WI38 (cell line): ENCODE results near the gene WNT2.

Source experiments
- H3K4me3 ChIP-seq: 2 replicates; pipeline ENCODE4 v1.5.1; 2011; ENCODE audit warnings: low read depth, mild to moderate bottlenecking, control low read depth, low read length
- CTCF ChIP-seq: IDR thresholded peaks from 2 replicates; pipeline ENCODE4 v1.5.1; 2012; ENCODE audit warnings: low read depth, mild to moderate bottlenecking, control low read depth, low read length

Gene WNT2

DNA sequence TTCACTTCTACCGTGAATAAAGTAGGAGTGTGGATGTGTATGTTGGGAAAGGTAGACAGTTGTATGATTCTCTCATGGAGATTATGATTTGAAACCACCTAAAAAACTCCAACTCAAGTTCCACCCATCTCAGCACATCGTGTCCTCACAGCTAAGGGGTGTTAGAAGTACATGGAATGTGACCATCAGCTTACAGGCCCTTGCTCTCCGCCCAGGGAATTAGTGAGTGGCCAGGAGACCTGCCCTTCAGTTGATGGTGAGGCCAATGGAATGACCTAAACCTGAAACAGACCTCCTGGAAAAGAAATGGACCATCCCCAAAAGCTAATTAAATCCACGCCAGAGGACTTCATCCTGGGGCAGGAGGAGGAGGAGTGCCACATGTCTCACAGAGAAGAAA is 2.1 kb upstream of the WNT2 start:
- no peak overlapping the region for H3K4me3 ChIP-seq
- no peak for TF ChIP-seq CTCF

DNA sequence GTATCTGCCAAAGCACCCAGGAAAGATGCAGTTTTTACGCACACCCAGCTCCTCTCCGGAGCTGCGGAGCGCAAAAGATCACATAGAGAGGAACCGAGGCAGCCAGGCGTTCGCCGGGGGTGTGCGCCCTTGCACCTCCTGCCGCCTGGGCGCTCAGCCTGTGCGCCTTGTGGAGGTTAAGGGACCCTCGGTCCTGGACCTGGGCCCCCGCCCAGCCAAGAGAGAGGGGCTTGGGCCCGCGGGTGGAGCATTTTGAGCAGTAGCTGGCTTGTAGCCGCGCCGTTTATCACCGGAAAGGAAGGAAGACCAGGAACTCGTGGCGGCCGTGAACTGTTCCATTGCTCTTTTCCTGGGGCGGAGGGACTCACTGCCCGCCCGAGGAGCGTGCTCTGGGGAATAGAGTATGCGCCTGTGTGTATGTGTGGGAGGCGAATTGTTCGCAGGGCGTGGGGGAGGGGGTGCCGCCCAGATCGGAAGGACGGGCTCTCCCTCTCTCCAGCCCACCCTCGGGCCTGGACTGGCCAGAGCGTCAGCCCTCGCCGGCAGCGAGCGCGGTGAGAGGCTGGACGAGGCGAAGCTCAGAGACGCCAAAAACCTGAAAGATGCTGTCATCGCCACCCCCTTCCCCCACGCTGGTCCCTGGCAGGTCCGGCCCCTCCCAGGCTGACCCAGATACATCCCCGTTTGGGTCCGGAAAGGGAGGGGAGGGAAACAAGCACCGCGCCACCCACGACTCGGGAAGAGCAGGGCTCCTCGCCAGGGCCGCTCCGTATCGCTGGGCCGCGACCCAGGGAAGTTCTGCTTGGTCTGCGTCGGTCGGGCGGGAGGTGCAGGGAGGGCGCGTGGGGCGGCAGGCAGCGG is 1.2 kb upstream of the WNT2 start:
- H3K4me3 ChIP-seq: peak overlapping the region; percentile 64
- TF ChIP-seq CTCF: no peak

DNA sequence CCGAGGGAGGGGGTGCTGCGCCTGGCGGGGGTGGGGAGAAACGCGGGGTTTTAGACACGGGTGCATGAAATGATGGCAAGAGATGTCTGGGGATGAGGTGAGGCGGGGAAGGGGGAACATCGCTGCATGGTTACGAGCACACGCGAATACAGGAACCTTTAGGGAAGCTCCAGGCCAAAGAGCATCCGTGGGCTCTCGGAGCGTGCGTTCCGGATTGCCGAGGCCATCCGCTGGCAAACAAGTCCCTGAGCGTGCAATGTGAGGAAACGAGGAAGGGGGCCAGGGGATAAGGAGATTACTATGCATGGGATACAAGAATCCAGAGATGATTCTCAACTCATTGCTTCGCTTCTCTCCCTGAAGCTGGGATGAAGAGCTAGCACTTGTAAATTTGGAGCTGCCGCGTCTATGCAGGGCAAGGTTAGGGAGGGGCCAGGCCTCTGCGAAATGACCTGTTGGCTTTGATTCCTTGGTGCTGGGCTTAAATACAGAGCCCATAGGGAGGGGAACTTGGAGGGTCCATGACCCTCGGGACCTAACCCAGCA is 520 bp upstream of the WNT2 start:
- TF ChIP-seq CTCF: no peak
- H3K4me3 ChIP-seq: peak overlapping the region; percentile 64

DNA sequence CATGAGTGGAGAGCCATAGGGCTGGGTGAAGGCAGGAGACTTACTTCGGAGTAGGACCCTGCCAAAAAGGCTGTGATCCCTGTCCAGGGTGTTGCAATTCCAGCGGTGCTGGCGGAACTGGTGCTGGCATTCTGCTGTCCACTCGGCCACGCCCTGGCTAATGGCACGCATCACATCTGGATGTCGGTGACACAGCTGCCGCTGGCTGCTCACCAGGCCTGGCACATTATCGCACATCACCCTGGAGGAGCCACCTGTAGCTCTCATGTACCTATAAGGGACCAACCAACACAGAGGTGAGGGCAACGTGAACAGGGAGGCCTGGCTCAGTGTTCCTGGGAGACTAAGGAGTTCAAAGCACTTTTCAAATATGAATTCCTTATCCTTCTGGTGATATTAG is 2.3 kb downstream of the WNT2 start:
- no peak overlapping the region for H3K4me3 ChIP-seq
- TF ChIP-seq CTCF: no peak

DNA sequence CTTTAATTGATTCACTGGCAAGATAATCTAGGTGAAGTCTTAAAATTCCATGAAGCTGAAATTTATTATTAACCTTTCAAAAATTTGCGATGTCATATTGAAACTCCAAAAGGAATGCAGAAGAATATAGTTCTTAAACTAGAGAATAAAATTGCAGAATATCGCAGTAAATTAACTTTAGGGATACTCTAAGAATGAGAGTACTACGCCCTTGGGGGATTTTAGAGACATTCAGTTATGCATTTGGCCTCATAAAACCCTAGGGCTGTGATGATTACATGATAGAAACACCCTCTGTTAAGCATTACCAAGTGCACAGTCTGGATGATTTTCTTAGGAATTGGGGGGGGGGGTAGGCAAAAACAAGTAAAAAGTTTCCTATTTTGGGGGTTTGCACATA is 3.7 kb downstream of the WNT2 start:
- no peak for TF ChIP-seq CTCF
- no peak overlapping the region for H3K4me3 ChIP-seq

DNA sequence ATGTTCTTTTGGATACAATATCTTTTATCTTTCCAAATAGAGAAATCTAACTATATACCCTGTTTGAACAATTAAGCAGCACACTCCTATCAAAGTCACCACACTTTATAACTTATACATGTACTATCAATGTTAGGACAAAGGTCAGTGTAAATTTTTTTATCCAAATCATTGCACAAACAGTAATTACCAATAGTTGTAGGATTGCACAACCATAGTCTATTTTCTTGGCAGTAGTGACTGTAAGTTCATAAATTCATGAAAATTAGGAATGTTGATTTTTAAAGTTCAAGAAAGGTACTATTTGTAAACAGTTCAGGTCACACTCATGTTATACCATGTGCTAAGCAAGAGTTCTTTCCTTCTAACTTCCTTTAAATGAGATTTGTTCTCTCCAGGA is 9.3 kb downstream of the WNT2 start:
- TF ChIP-seq CTCF: no peak
- H3K4me3 ChIP-seq: no peak overlapping the region
